ENCODE results near the gene ARHGAP6. TPM values are rescaled to one million over a fixed set of nuclear protein-coding genes. Genes with fewer than 3 reads are reported as not detected.

Gene ARHGAP6
- total and polyA plus RNA-seq, 2 donors (not counting 3 experiments of a cell fraction or from before 2014, with no cell fraction given): 0.69 to 0.83 TPM

- Histone ChIP-seq H3K9me3 (replicated peaks; ENCODE audit: control insufficient read depth, insufficient read depth, low read length) (no peaks in the 10 kb centered on the region), H3K79me2 (ENCODE audit: control insufficient read depth, insufficient read depth, low read length) (no peaks in the 10 kb centered on the region), H2AFZ (ENCODE audit: low read depth, low read length) (peak overlapping the region; percentile 75), H4K20me1 (replicated peaks; ENCODE audit: control insufficient read depth, extremely low read depth, insufficient read depth, low read length) (no peaks in the 10 kb centered on the region), H3K4me3 (replicated peaks in 1 of 3; ENCODE audit: insufficient read depth in 1 of 3, low read depth in 1 of 3, low read length in 3 of 3) (no peak overlapping the region), H3K27ac (ENCODE audit: insufficient read depth, low read depth, low read length) (peak overlapping the region; percentile 61), H3K9ac (replicated peaks; ENCODE audit: extremely low read depth, insufficient read depth, low read length) (no peak overlapping the region), H3K4me1 (ENCODE audit: control insufficient read depth, extremely low read depth, insufficient read depth, low read length) (peaks cover 13% of the 10 kb centered on the region), H3K4me2 (ENCODE audit: insufficient read depth, low read length) (no peak overlapping the region), H3K36me3 (ENCODE audit: control insufficient read depth in 2 of 2, extremely low read depth in 1 of 2, insufficient read depth in 2 of 2, low read length in 2 of 2) (no peaks in the 10 kb centered on the region), H3K27me3 (ENCODE audit: control insufficient read depth in 2 of 2, insufficient read depth in 2 of 2, low read length in 2 of 2) (no peaks in the 10 kb centered on the region), H3K9me1 (replicated peaks; ENCODE audit: control insufficient read depth, extremely low read depth, insufficient read depth, low read length) (no peaks in the 10 kb centered on the region)
- dilution Hi-C loops (cut with MboI; ENCODE audit: extremely low pct_ligation_motif_present, low sequenced_read_pairs) (no loop called here), intact Hi-C loops (cut with micrococcal nuclease) (no loop called here)
- CTCF ChIA-PET: interaction anchor here (1.3 to 1.7 kb wide), 2 partner anchors 9 to 129 kb away, joined by 3 to 8 read pairs; no protein-coding TSS in a partner anchor
- BruUV-seq (replicated peaks): no TSS peak
- DNase-seq (ENCODE audit: low read depth, low spot score): peak; percentile 52
- peak; percentile 81 for FAIRE-seq
- POLR2A ChIA-PET: no interaction called here
- no peak for TF ChIP-seq JUN (IDR thresholded peaks at IDR 0.05; ENCODE audit: borderline replicate concordance, insufficient read depth, insufficient read length, low read depth)
- TF ChIP-seq POLR2A (IDR thresholded peaks at IDR 0.05; ENCODE audit: low read depth, low read length): no peak
- peak; percentile 60 for TF ChIP-seq FOS (IDR thresholded peaks at IDR 0.05; ENCODE audit: borderline replicate concordance, insufficient read depth, low read length)
- no peak for TF ChIP-seq POLR2AphosphoS5 (IDR thresholded peaks at IDR 0.05; ENCODE audit: insufficient read depth, low read depth, low read length)
- no peak for TF ChIP-seq MAX (IDR thresholded peaks at IDR 0.05; ENCODE audit: insufficient read depth, insufficient read length)
- TF ChIP-seq CTCF (IDR thresholded peaks at IDR 0.05; ENCODE audit: extremely low read depth in 1 of 2, insufficient read depth in 1 of 2, low read depth in 1 of 2, low read length in 2 of 2): no peak
- TF ChIP-seq EZH2 (IDR thresholded peaks at IDR 0.05; ENCODE audit: borderline replicate concordance, low read depth, low read length, severe bottlenecking): no peak
- no peak for TF ChIP-seq MYC (IDR thresholded peaks at IDR 0.05; ENCODE audit: low read depth, low read length)
- TF ChIP-seq GATA2 (IDR thresholded peaks at IDR 0.05; ENCODE audit: insufficient read depth, insufficient read length, low read depth, low read length): peak; percentile 85
Observed at GRCh38 chrX:11509786-11510185, 155.9 kb downstream of the ARHGAP6 start.
